ENCODE measurements around the gene LRRC52.

LRRC52 gene, protein sequence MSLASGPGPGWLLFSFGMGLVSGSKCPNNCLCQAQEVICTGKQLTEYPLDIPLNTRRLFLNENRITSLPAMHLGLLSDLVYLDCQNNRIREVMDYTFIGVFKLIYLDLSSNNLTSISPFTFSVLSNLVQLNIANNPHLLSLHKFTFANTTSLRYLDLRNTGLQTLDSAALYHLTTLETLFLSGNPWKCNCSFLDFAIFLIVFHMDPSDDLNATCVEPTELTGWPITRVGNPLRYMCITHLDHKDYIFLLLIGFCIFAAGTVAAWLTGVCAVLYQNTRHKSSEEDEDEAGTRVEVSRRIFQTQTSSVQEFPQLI

DNA sequence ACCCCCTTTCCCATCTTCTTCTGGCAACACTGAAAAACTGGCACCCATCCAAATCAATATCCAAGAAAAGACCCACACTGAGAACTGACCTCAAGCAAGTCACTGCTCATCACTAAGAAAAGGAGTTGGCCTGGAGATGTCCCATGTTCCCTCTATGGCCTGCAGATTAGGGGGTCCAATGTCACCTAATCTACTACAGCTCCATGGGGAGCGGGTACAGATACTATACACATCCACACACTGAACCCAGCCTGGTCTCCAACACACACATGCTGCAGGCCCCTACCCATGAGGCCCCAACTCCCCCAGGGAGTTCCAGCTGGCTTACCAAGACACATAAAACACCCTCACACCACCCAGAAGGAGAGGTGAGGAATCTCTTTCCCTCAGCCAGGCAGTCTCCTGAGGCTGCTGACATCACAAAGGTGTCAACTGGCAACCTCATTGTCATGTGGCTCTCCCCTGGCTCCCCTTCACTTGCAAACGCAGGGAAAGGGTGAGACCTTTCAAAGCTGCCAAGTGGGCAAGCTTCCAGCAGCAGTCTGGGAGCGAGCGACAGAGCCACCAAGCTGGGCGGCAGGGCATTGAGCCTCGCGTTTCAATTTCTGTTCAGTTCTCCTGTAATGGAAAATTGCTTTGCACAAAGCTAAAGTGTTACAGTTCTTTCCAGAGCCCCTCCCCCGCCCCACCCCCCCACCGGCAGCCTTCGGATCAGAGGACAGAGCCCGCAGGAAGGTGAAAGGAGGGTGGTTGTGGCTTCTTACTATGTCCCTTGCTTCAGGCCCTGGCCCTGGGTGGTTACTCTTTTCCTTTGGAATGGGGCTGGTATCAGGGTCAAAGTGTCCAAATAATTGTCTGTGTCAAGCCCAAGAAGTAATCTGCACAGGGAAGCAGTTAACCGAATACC is at the start of gene LRRC52:
TSS of gene LRRC52 (plus strand) at position 469 of the 907 bp plus-strand sequence. CDS start at position 766, 297 bp downstream.
- peak; percentile 67 for DNase-seq

DNA sequence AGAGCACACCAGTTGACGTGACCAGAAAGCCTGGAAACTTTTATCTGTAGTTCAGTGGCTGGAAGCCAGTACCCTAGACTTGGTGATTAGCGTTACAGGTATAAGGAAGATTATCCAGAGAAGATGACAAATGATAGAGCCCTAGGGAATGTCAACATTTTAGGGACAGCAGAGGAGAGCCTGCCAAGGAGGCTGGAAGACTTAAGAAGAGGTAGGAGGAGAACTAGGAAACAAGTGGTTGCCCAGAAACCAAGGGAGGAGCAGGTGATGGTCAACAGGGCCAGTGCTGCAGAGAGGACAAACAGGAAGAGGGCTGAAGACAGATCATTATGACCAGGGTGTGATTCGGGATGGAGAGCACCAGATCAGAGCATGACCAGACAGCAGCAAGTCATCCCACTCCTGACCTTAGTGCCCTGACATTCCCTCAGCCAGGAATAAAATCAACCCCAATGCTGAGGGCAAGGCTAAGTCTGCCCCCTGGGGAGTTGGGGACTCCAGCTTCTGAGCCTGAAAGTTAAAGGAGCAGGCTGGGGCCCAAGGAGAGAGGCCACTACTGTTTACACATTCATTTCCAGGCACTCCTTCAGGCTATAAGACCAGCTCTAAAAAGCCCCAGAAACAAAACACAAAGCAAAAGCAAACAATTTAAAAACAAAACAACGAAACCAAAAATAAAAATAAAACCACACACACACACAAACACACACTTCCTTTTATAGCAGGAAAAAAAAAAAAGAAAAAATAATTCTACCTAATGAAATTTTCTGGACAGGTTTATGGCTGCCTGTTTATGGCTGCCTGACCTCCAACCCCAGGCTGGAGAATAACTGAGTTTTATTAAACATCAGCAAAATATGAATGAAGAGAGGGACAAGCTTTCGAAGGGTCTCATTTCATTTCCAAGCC is 48.6 kb upstream of the LRRC52 start:
- DNase-seq, result no peak

DNA sequence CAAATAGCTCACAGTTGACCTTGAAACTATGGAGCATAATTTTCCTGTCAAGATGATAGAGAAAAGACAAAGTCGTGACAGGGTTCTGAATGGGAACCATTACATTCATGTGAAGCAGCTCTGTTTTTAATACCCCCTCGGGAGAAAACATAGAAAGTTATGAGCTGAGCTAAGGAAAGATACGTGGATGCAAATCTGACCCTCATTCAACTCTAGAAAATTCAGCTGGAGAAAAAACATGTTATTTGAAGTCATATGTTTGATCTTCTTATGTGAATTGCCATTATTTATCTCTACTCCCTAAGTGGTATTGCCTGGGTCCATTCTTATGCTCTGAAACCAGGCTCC is 48.0 kb upstream of the LRRC52 start:
- no peak for DNase-seq

DNA sequence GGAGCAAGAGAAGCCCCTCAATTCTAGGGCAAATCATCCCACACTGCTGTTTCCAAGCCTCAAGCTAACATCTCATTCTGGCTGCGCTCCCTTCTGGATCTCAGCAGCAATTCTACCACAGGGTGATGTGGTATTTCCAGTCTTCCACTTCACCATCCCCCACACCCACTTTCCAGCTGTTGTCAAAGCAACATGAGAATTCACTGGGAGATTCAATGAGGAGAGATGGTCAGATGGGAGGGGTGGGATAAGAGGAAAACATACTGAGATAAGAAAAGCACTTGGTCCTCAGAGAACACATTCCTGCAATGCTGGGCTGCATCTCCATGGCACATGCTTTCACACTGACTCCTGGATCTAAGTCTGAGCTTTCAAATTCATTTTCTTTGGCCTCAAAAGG is 47.3 kb upstream of the LRRC52 start:
- no peak for DNase-seq

DNA sequence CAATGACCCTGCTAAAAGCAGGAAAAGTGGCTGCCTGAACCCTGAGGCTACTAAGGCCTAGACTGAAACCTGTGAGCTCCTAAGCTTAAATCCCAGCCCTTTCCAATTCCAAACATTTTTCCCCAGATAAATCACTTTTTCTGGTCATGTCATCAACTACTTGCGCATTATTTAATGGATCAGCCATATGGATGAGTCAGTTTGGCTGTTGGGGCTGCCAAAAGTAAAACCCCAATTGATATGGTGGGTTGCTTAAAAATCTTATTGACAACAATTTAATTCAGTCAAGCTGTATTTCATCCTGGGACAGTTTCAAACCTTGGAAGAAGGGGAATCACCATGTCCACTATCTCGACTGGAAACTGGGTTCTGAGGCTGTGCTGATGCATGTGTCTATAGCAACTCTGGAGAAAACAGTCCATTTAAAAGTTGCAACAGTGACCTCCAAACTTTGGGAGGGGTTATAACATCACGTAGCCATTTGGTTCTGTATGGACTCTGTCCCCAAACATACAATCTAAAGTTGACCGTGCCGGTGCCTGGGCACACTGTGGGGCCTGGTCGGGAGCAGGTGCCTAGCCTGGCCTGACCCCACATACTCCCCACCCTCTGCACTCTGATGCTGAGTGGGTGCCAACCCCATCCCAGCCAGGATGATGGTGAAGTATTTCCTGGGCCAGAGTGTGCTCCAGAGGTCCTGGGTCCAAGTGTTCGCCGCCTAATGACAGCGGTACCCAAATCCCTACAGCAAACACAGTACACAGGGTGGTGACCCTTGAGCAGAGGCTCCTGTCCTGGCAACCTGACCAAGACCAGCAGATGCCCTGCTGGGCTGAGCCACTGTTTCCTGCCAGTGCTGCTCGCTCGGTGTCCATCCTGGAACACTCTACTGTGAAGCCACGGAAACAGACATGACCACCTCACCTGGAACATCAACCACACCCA is 46.5 kb upstream of the LRRC52 start:
- DNase-seq, result no peak

DNA sequence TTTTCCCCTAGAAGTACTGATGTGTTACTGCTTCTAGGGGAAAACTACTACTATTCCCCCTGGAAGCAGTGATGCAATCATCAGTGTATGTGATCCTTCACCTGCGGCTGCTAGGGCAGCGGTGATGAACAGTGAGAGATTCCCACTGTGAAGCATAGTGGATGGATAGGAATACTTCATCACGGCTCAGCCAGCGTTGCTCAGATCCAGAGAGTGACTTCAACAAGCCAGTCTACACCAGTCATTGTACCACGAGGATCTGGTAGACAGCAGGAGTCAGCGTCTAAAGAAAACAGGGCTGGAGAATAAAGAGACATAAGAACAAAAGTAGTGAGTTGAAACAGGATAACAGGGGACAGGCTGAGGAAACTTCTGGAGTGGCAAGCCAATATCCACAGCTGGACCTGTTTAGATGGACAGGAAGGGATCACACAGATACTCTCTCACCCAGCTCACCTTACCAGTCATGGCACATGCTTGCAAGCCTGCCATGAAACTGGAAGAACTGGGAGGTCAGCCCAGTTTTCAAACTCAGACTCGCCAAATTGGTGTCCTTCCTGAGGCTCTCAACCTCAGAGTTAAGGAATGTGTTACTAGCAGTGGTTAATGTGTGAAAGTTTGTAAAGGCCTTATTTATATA is 42.4 kb upstream of the LRRC52 start:
- DNase-seq, result no peak

DNA sequence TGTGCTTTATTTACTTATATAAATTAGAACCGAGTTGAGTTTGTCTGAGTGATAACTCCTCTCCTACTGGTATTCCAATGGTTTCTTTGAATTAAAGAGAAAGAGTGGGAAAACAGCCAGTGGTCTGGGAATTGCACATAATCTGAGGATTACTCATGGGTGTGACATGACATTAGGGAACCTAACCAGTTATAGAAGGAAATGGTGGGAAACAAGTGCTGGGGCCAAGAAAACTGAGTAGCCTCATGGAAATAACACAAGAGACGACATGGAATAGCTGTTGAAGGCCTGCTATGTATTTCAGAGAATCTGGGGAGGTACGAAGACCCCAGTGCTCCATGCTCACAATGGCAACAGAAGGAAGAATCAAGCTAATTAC is 41.8 kb upstream of the LRRC52 start:
- DNase-seq, result no peak

DNA sequence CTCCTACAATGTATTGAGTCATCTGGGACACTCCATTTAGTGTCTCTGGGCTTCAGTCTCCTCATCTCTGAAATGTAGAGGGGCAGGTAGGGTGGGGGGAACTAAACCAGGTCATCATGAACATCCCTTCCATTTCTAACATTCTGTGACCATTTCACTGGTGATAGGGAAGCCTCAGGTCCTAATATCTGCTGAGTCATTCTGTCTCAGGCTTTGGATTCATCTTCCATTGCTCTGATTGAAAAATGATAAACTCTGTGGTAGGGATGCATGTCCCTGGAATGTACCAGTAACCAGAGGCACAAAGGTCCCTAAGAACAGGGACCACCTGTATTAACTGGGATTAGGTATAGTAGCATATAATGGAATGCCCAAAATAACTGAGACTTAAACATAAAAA is 36.2 kb upstream of the LRRC52 start:
- DNase-seq, result no peak

DNA sequence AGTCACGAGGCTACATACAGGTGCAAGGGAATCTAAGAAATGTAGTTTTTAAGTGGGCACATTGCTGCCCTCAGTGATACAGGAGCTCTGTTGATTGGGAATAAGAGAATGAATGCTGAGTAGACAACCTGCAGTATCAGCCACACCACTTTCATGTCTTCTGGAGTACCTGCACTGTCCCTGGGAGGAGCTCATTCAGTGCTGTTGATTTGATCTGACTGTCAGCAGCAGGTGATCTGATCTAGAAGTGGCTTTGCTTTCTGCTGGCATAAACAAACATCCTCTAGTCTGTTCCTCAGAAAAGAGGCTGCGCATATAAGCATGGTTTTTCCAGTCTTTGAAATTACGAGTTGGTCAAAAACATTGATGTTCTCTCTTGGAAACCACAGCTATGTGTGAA is 35.5 kb upstream of the LRRC52 start:
- DNase-seq, result no peak

DNA sequence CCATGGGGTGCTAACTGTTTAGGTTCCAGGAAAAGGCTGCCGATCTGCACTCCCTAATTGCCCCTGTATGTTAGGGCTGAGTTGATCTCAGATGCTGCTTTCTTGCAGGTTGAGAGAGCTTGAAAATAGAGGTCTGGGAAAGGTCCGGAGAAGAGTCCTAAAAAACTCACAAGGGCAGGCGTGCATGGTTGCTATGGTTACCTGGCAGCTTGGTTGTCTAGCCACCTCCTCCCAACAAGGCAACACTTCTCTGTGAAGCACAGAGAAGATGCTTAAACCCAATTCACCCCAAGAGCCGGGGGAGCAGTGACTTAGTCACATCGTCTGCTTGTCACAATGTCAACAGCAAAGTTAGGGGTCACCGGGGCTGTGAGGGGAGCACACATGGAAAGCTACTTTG is 31.0 kb upstream of the LRRC52 start:
- DNase-seq, result no peak

DNA sequence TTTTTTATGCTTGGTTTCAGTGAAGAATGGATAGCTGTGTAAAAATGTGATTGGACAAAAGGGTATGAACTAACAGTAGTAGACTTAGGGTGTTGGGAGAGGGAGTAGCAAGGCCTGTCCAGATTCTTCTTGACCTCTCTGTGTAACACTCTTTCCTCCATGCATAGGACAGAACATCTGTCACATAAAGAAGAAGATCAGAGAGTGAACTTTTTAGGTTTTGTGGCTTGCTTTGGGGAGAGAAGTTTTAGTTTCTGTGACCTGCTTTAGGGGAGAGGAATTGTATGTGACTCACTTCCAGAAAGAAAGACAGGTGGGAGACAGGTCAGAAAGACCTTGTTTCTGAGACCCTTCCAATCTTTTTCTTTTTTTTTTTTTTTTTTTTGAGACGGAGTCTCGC is 27.3 kb upstream of the LRRC52 start:
- DNase-seq, result no peak

DNA sequence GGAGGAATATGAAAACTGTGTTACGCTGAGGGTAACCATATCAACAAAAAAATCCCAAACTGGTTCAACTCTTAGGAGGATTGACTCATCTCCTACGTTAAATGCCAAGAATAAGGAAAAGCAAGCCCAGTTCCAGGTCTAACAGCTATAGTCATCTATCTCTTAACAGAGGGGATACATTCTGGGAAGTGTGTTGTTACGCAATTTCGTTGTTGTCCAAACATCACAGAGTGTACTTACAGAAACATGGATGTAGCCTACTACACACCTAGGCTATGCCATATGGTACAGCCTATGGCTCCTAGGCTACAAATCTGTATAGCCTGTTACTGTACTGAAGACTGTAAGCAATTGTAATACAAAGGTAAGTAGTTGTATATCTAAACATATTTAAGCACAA is 23.2 kb upstream of the LRRC52 start:
- DNase-seq, result no peak

DNA sequence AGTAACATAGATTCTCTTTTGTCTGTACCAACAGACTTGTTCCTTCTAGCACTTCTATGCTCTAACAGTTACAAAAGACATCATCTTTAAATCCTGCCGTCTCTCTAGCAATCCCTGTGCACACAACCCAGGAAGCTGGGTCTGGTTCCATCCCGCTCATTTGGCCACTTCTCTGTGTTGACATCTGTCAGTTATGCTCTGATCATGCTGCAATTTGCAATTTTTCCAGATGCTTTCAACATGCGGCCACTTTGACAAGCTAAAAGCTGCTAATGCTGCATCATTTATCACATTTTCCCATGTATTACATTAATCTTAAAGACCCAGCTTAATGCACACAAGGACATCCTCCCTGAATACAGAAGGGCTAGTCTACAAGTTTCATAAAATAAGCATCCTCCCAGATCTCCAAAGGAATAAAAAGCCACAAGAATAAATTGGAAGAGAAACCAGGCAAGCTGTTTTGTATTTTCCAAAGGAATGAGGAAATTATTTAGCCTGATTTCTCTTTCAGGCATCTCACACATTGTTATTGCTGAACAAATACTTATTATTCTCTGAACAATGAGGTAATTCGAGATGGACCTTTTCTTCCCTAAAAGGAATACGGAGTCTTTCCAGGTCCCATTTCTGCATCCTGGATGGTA is 19.0 kb upstream of the LRRC52 start:
- no peak for DNase-seq

DNA sequence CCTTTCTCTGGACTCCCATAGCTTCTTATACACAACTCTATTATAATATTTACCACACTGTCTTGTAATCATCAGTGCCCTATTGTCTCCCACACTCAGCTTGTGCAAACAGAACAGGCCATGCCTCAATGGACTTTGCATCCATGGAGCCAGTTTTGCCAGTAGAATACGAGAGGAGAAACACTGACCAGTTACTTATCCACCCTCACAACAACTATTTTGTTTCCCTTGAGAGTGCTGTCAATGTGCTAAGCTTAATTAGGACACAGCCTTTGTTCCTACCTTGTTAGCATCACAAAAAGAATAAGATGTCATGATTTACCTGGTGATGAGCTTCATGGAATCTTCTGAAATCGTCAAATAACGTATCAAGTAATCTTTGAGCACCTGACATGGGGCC is 18.1 kb upstream of the LRRC52 start:
- no peak for DNase-seq

DNA sequence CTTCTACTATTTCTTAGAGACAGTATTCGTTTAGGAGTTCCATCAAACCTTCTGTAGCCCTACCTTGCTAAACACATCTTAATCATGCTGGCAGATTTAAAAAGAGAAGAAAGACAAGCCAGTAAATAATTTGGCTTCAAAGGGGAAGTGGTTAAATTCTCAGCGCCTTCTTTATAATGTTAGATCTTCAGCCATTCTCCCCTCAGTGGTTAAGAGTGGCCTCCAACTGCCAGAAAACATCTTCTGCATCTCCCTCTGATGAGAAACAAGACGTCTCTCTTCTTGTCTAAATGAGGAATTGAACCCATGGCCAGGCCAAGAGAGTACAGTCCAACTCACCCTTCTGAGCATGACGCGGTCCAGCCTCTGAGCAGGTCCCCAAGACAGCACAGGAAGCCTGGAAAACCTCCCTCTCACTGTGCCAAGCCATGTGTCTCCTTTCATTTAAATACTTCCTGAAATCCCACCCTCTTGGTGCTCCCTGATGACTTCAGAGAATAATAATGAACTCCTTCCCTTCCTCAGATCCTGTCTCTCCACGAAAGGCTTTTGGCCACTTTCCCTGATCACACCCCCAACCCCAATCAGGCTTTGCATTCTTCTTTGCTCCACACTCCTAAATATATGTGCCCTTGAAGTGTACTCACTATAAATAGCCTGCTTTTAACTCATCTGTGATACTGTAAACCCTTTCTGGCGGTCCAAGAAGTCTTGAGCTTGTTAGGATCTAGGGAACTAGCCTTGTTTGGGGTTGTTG is 16.4 kb upstream of the LRRC52 start:
- DNase-seq, result no peak

DNA sequence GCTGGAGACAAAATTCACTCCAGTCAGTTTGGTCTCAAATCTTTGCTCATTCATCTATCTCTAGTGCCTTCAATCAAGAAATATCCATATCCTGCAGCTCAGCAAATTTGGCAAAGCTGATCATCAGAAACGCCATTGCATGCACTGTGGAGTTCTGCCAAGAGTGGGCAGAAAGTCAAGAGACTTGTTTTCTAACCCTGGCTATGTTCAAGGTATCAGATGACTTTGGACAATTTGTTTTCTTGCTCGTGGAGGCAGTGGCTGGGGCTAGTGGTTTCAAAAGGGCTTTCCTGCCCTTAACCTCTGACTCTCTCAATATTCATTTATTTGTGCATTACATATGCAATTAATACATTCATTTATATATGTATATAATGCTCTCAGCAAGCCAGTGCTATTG is 12.8 kb upstream of the LRRC52 start:
- no peak for DNase-seq

DNA sequence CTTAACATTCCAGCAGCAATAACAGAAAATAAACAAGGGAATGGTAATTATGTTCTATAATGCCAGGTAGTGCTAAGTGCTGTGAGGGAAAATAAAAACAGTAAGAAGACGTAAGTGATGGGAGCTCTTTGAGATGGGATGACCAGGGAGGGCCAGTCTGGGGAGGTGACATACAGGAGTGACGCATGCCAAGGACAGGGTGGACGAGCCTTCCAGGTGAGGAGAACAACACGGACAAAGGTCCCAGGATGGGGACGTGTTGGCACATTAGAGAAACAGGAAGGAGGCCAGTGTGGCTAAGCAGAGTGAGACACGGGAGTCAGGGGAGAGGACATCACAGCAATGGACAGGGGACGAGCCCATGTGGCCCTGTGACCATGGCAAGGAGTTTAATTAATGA is 11.7 kb upstream of the LRRC52 start:
- DNase-seq, result no peak

DNA sequence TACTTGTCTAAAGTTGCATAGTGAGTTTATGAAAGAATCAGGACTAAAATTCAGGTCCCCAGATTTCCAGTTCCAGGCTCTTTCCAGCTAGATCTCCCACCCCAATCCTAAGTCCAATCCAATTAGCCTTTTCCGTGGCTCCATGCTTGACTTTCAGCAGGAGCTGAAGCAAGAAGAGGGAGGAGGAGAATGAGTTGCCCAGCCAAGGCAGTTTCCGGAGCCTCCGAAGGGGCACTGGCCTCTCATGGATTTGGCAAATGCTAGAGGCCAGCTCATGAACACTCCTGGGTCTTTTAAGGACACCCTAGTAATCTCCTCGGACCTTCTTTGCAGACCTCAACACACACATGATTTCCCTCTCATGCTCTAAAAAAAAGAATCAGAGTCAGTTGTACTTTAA is 10.5 kb upstream of the LRRC52 start:
- DNase-seq, result no peak

DNA sequence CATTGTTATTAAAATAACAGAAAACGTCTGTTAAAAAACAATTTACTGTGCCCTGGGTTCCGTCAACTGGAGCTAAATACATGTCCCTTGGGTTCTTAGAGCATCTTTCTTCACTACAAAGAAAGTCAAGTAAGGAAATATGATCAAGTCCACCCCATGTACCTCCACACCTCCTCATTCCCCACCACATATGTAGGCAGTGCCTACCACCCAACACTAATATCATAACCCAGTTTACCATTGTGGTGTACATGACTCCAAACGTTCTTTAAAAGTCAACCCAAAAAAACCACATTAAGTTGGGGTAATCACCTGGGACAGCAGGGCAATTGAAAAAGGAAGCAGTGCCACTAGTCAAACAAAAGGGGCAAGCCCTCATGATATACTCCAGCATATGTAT is 7.8 kb upstream of the LRRC52 start:
- DNase-seq, result no peak

DNA sequence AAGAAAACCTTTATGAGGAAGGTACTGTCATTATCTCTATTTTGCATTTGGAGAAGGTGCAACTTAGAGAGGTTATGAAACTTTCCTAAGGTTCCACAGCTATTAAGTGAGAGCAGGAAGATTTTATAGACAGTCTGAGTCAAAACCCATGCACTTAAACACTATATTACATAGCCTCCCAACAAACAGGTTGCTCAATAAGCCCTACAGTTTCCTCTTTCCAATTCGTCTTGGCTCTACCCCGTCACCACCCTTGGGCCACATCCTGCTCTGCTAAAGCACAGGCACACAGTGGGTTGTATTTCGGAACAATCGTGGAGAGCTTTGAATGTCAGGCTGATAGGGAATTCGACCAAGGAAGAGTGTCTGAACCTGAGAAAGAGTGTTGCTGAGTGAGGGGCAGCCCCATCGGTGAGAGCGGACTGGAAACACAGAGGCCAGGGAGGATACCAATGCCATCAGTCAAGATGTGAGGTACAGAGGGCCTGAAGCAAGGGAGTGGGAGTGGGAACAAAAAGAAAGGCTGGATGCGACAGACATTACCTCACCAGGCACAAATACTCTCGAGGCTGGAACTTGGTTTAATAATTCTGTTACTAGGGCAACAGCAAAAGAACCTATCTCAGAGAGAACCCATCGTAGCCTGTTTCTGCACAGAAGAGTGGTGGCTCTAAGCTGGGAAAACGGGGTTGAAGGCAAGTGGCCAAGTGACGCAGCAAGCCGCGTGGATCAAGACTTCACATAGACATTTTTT is 6.3 kb upstream of the LRRC52 start:
- DNase-seq, result no peak
